Thyroid gland (tissue), 4 donors: ENCODE measurements around the gene AMER2. TPM values are rescaled to one million over a fixed set of nuclear protein-coding genes. Genes with fewer than 3 reads are reported as not detected.

Experiments
- DNase-seq, 2 donors: peaks; one replicate each; pipeline ENCODE4 v3.0.0-alpha.2; 2019
- H3K27ac ChIP-seq, 3 donors: fragments of 200-600 bp; sonication (generic); 1 replicate in 2 of 3; 2 replicates in 1 of 3; pipeline ENCODE4 v1.5.1; 2016 to 2019; ENCODE audit warnings: mild to moderate bottlenecking in 1 of 3, moderate library complexity in 1 of 3
- H3K27me3 ChIP-seq: fragments of 200-600 bp; sonication (generic); one replicate; pipeline ENCODE4 v1.5.1; 2019
- H3K36me3 ChIP-seq, 2 donors: fragments of 200-600 bp; sonication (generic); one replicate each; pipeline ENCODE4 v1.5.1; 2016 to 2019
- H3K4me1 ChIP-seq, 2 donors: fragments of 200-600 bp; sonication (generic); one replicate each; pipeline ENCODE4 v1.5.1; 2017 to 2019
- H3K4me3 ChIP-seq, 3 donors: fragments of 200-600 bp; sonication (generic); replicated peaks in 1 of 3; 1 replicate in 2 of 3; 2 replicates in 1 of 3; pipeline ENCODE4 v1.5.1; 2016; ENCODE audit warnings: mild to moderate bottlenecking in 1 of 3
- H3K9me3 ChIP-seq: fragments of 200-600 bp; sonication (generic); one replicate; pipeline ENCODE4 v1.5.1; 2017
- POLR2A ChIP-seq, 2 donors: fragments of 450-650 bp; IDR thresholded peaks; one replicate each; pipeline ENCODE4 v1.6.1; 2017; ENCODE audit warnings: antibody characterized with exemption in 2 of 2, mild to moderate bottlenecking in 2 of 2, moderate library complexity in 1 of 2
- WGBS, 2 donors: methylation state at CpG; one replicate each; pipeline ENCODE4 v1.1.5; 2017; 5-methylcytosine and 5-hydroxymethylcytosine counted together
- intact Hi-C: fragments of 100-400 bp; cut with DNase I; formaldehyde crosslinking; loops from one replicate; pipeline ENCODE4 v1.15.1; 2023
- total RNA-seq, 4 donors: library from RNA; depleted of rRNA; stranded (reverse); fragments of >200 nt; gene quantifications; one replicate each; pipeline ENCODE4 v1.2.3, GENCODE V29; 2016
- TF ChIP-seq, protein P1 (sequence below), 6 experiments: fragments of 200-600 bp in 3 of 6; fragments of 450-650 bp in 3 of 6; sonication (generic) in 3 of 6; IDR thresholded peaks; one replicate each; pipeline ENCODE4 v1.5.1; 2016 to 2019; ENCODE audit warnings: antibody characterized with exemption in 6 of 6, mild to moderate bottlenecking in 2 of 6, inconsistent platforms in 1 of 6, moderate library complexity in 1 of 6

Gene AMER2
- total RNA-seq, 4 donors from 2014 or later = under 0.01 TPM; not detected in 2

DNA sequence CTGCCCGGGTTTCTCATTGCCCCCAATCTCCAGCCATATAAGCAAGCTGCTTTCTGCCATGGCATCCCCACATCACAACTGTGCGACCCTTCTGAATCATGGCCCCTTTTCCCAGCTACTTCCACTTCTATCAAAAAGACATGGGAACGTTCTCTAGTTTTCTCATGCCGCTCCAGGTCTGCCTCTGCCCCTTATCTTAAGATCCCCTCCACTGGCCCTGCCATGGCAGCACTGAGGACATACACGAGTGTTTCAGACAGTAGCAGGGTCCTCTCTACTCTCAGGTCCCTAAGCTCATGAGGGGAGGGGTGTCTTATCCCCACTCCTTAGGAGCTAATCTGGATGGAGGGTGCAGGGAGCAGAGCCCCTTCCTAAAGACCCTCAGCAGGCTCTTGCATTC, 5.5 kb upstream of the AMER2 start:
- 78 to 81% methylated on average over 5 of the region's 5 CpGs for WGBS, 2 donors
- TF ChIP-seq, protein P1, sequence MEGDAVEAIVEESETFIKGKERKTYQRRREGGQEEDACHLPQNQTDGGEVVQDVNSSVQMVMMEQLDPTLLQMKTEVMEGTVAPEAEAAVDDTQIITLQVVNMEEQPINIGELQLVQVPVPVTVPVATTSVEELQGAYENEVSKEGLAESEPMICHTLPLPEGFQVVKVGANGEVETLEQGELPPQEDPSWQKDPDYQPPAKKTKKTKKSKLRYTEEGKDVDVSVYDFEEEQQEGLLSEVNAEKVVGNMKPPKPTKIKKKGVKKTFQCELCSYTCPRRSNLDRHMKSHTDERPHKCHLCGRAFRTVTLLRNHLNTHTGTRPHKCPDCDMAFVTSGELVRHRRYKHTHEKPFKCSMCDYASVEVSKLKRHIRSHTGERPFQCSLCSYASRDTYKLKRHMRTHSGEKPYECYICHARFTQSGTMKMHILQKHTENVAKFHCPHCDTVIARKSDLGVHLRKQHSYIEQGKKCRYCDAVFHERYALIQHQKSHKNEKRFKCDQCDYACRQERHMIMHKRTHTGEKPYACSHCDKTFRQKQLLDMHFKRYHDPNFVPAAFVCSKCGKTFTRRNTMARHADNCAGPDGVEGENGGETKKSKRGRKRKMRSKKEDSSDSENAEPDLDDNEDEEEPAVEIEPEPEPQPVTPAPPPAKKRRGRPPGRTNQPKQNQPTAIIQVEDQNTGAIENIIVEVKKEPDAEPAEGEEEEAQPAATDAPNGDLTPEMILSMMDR (IDR thresholded peaks at IDR 0.05) = no peak
- no peak for TF ChIP-seq POLR2A (IDR thresholded peaks at IDR 0.05)
- H3K4me3 ChIP-seq = no peak overlapping the region
- H3K27me3 ChIP-seq = no peaks in the 10 kb centered on the region
- no peak overlapping the region for H3K27ac ChIP-seq
- no peaks in the 10 kb centered on the region for H3K9me3 ChIP-seq
- no peaks in the 10 kb centered on the region for H3K36me3 ChIP-seq
- DNase-seq = no peak
- intact Hi-C loops = no loop called here
- no peaks in the 10 kb centered on the region for H3K4me1 ChIP-seq

DNA sequence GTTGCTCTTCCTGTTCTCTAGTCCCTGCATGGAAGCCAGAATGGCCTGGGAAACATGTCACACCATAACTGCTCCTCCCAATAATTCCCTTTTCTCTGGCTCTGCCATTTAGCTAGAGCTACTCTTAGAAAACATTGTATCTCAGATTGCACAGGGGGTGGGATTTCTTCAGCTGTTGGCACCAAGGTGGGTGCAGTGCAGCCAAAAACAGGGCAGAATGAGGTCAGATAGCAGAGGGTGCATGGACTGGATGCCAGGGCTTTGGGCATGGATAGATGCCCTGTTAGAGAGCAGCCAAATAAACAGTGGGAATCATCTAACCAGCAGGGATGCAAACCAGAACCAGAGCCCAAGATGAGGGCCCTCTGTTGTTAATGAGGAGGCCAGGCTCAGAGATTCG, 4.9 kb upstream of the AMER2 start:
- Histone ChIP-seq H3K9me3 (no peaks in the 10 kb centered on the region), H3K4me1 (no peaks in the 10 kb centered on the region), H3K36me3 (no peaks in the 10 kb centered on the region), H3K4me3 (no peak overlapping the region), H3K27ac (no peak overlapping the region), H3K27me3 (peaks cover 6% of the 10 kb centered on the region)
- TF ChIP-seq, protein P1 (IDR thresholded peaks at IDR 0.05) = no peak
- no peak for TF ChIP-seq POLR2A (IDR thresholded peaks at IDR 0.05)
- no peak for DNase-seq
- WGBS, 2 donors = 33 to 55% methylated on average over 1 of the region's 1 CpG
- intact Hi-C loops = no loop called here

DNA sequence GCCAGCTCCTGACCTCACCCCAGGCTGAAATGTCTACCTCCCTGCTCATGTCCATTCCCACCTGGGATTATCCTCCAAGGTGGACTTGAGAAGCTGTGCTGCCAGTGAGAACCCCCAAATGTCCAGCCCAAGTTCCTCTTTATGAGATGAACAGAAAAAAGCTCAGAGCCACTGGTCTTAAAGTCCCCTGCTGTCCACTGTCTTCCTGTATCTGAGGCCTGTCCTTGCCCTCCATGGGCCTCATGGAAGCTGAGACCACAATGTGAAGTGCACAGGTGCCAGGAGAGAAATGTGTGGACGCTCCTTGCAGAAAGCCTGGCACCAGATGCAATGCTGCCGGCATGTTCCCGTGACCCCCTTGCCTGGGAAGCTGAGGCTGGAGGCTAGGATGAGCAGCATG, 3.3 kb upstream of the AMER2 start:
- DNase-seq = no peak
- intact Hi-C loops = no loop called here
- Histone ChIP-seq H3K9me3 (no peaks in the 10 kb centered on the region), H3K4me1 (peaks cover 0 to 11% of the 10 kb centered on the region in 2 donors), H3K27ac (no peak overlapping the region), H3K4me3 (no peak overlapping the region), H3K36me3 (no peaks in the 10 kb centered on the region), H3K27me3 (peaks cover 12% of the 10 kb centered on the region)
- whole genome bisulfite sequencing, 2 donors = 80 to 92% methylated on average over 3 of the region's 3 CpGs
- no peak for TF ChIP-seq POLR2A (IDR thresholded peaks at IDR 0.05)
- TF ChIP-seq, protein P1 (IDR thresholded peaks at IDR 0.05) = no peak

DNA sequence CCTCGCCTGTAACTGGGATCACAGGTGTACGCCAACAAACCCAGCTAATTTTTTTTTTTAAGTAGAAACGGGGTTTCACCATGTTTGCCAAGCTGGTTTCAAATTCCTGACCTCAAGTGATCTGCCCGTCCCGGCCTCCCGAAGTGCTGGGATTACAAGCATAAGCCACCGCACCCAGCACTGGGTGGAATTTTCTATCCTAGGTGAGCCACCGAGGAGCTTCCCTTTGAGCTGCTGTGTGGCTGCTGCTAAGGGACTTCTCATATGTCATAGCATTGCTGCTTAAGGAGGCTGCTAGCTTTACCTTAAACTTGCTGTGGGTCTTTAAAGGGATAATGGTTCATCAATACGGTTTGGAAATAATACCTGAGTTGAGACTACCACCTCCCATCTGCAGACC, 2.9 kb upstream of the AMER2 start:
- Histone ChIP-seq H3K9me3 (no peaks in the 10 kb centered on the region), H3K27ac (no peak overlapping the region), H3K36me3 (no peaks in the 10 kb centered on the region), H3K4me1 (peaks cover 0 to 11% of the 10 kb centered on the region in 2 donors), H3K27me3 (peaks cover 12% of the 10 kb centered on the region), H3K4me3 (no peak overlapping the region)
- TF ChIP-seq POLR2A (IDR thresholded peaks at IDR 0.05) = no peak
- TF ChIP-seq, protein P1 (IDR thresholded peaks at IDR 0.05) = no peak
- WGBS, 2 donors = 62 to 74% methylated on average over 9 of the region's 9 CpGs
- intact Hi-C loops = no loop called here
- DNase-seq = no peak

DNA sequence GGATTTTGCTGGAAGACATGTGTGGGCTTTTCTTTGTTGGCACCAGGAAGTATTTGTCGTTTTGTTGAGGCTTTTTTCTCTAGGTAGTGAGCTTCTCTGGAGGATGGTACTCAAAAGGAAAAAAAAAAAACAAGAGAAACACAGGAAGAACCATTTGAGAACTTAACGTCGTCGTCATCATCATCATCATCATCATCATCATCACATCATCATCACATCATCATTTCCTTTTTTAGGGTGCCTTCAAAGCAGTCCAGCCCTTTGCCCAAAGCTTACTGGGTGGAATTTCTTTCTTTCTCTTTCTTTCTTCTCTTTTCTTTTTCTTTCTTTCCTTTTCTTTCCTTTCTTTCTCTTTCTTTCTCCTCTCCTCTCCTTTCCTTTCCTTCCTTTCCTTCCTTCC, 2.2 kb upstream of the AMER2 start:
- TF ChIP-seq POLR2A (IDR thresholded peaks at IDR 0.05) = no peak
- TF ChIP-seq, protein P1 (IDR thresholded peaks at IDR 0.05) = no peak
- Histone ChIP-seq H3K27me3 (peaks cover 12% of the 10 kb centered on the region), H3K36me3 (no peaks in the 10 kb centered on the region), H3K27ac (no peak overlapping the region), H3K9me3 (no peaks in the 10 kb centered on the region), H3K4me3 (no peak overlapping the region), H3K4me1 (peaks cover 0 to 11% of the 10 kb centered on the region in 2 donors)
- DNase-seq = no peak
- intact Hi-C loops = no loop called here
- 55 to 74% methylated on average over 4 of the region's 4 CpGs for WGBS, 2 donors
